Motor neuron (in vitro differentiated cells): ENCODE data around the gene ALCAM. TPM values are rescaled to one million over a fixed set of nuclear protein-coding genes. Genes with fewer than 3 reads are reported as not detected.
A peak's percentile ranks its signal among the peaks of the same experiment; 100 is the strongest.
"Not testable (repeated sequence)": the region's sequence is repeated elsewhere in the genome, so short reads cannot be mapped to it uniquely, and the experiment has no call there.

ENCODE experiments used
- ATAC-seq, 8 experiments: fragments of 200-7000 bp; cut with Tn5 transposase; replicated peaks in 6 of 8; 2 replicates each; pipeline ENCODE4 v1.8.0; 2021; ENCODE audit warnings: mild to moderate bottlenecking in 8 of 8, moderate library complexity in 8 of 8
- H3K27ac ChIP-seq, 2 donors: fragments of 250-450 bp; sonication (Bioruptor Pico); 2 replicates each; pipeline ENCODE4 v1.9.0; 2021; ENCODE audit warnings: antibody characterized with exemption in 2 of 2, mild to moderate bottlenecking in 2 of 2, moderate library complexity in 1 of 2
- H3K4me1 ChIP-seq, 2 donors: fragments of 250-450 bp; sonication (Bioruptor Pico); replicated peaks in 1 of 2; 2 replicates each; pipeline ENCODE4 v1.6.1; 2021; ENCODE audit warnings: antibody characterized with exemption in 2 of 2, mild to moderate bottlenecking in 2 of 2, moderate library complexity in 1 of 2
- H3K4me3 ChIP-seq, 5 donors: fragments of 250-450 bp; sonication (Bioruptor Pico); 2 replicates each; pipeline ENCODE4 v1.9.0; 2021; ENCODE audit warnings: antibody characterized with exemption in 5 of 5, mild to moderate bottlenecking in 5 of 5, moderate library complexity in 4 of 5
- WGBS, 10 experiments: fragments of 450-650 bp; shearing (Covaris generic); methylation state at CpG; one replicate each; pipeline ENCODE4 v1.0.0; 2022; 5-methylcytosine and 5-hydroxymethylcytosine counted together
- in situ Hi-C, 9 experiments: fragments of 400-800 bp; cut with MboI; loops; one replicate each; pipeline ENCODE4 v1.15.0; 2021; ENCODE audit warnings: low sequenced_read_pairs in 9 of 9, low pct_unique_long_range_greater_than_20kb in 2 of 9; ENCODE audit not compliant: unreplicated experiment in 9 of 9
- total RNA-seq, 8 experiments: library from RNA; unstranded; fragments of 300-600 nt; gene quantifications; 2 replicates each; pipeline versions ENCODE4 v1.2.3 to v1.2.4, GENCODE V29; 2022

Gene ALCAM
- total RNA-seq, 8 experiments from 2014 or later, result 5.4 to 136 (median 54.2) TPM

DNA sequence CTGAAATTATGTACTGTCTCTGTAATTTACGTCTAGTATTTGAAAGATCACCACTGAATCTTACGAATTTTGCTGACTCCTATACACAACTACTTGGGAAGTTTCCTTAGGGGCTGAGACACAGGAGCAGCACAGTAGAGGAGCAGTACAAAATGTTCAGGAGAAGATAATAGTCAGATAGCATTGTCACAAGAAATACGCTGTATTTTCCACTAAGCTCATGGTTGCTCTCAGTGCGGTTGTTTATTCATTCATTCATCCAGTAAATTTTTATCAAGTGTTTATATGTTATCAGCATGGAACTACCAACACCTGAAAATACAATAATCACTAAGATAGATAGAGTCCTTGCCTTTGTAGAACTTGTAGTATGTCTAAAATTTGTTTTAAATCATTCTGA, 34.5 kb downstream of the ALCAM start:
- H3K27ac ChIP-seq, result no peak overlapping the region
- no peak for ATAC-seq
- H3K4me3 ChIP-seq, result no peak overlapping the region
- H3K4me1 ChIP-seq, result peaks cover 0 to 3% of the 10 kb centered on the region in 2 donors
- WGBS, 10 experiments, result 33 to 100% (median 96%) methylated on average over 1 to 4 of the region's 4 CpGs
- in situ Hi-C loops, result no loop called here

DNA sequence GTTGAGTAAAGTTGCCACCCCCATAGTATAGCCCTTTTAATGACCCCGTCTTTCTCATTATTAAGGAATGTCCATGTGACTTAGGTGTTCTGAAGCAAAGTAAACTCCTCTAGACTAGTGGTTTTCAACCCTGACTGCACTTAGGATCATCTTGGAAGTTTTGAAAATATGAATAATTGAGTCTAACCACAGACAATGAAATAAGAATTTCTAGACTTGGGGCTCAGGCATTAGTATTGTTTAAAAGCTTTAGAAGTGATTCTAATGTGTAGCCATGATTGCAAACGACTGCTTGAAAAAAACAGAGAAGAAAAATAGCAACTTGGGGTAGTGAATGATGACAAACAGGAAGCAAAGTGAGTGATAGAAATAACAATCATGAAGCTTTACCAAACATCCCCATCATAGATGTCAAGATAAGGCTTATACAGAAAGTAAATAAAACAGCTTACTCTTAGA, 35.0 kb downstream of the ALCAM start:
- Histone ChIP-seq H3K27ac (no peak overlapping the region), H3K4me3 (no peak overlapping the region), H3K4me1 (peaks cover 0 to 3% of the 10 kb centered on the region in 2 donors)
- in situ Hi-C loops, result no loop called here
- ATAC-seq, result no peak
- 50 to 100% (median 83%) methylated on average over 1 to 2 of the region's 2 CpGs; no CpG with 5 or more reads in 1 of the 10 experiments for WGBS, 10 experiments

GRCh38 chr3:105402287-105402801, 35.6 kb downstream of the ALCAM start:
- WGBS, 10 experiments, result 80 to 100% (median 91%) methylated on average over 2 to 5 of the region's 6 CpGs; no CpG with 5 or more reads in 6 of the 10 experiments
- no peak for ATAC-seq
- no peak overlapping the region for H3K4me3 ChIP-seq
- no peak overlapping the region for H3K27ac ChIP-seq
- in situ Hi-C loops, result no loop called here
- peaks cover 0 to 3% of the 10 kb centered on the region in 2 donors for H3K4me1 ChIP-seq

GRCh38 chr3:105403034-105403433, 36.3 kb downstream of the ALCAM start:
- in situ Hi-C loops, H3K27ac ChIP-seq, H3K4me1 ChIP-seq, ATAC-seq, H3K4me3 ChIP-seq: not testable (repeated sequence)
- 83 to 100% (median 93%) methylated on average over 1 to 9 of the region's 9 CpGs; no CpG with 5 or more reads in 3 of the 10 experiments for WGBS, 10 experiments

GRCh38 chr3:105406268-105406667, 39.6 kb downstream of the ALCAM start:
- H3K27ac ChIP-seq, result no peak overlapping the region
- in situ Hi-C loops, result no loop called here
- H3K4me1 ChIP-seq, result no peaks in the 10 kb centered on the region
- no peak overlapping the region for H3K4me3 ChIP-seq
- 33 to 92% (median 60%) methylated on average over 1 to 2 of the region's 2 CpGs; no CpG with 5 or more reads in 1 of the 10 experiments for WGBS, 10 experiments
- ATAC-seq, result no peak

DNA sequence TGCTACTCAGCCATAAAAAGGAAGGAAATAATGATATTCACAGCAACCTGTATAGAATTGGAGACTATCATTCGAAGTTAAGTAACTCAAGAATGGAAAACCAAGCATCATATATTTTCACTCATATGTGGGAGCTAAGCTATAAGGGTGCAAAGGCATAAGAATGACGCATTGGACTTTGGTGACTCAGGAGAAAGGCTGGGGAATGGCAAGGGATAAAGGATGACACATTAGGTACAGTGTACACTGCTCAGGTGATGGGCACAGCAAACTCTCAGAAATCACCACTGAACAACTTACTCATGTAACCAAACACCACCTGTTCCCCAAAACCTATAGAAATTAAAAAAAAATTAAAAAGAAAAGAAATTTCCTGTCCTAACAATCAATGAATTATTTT, 42.7 kb downstream of the ALCAM start:
- ATAC-seq, result no peak
- WGBS, 10 experiments, result 75 to 100% (median 95%) methylated on average over 1 to 2 of the region's 2 CpGs; no CpG with 5 or more reads in 2 of the 10 experiments
- Histone ChIP-seq H3K4me3 (no peak overlapping the region), H3K4me1 (no peaks in the 10 kb centered on the region), H3K27ac (no peak overlapping the region)
- in situ Hi-C loops, result no loop called here

- Histone ChIP-seq H3K4me1 (peaks cover 0 to 3% of the 10 kb centered on the region in 2 donors), H3K27ac (no peak overlapping the region), H3K4me3 (no peak overlapping the region)
- peak in 4 of 8 experiments; percentile 18 to 83 (median 68) for ATAC-seq
- in situ Hi-C loops, result no loop called here
- 80 to 100% (median 100%) methylated on average over 1 of the region's 1 CpG; no CpG with 5 or more reads in 3 of the 10 experiments for WGBS, 10 experiments
Observed at GRCh38 chr3:105413343-105413887, 46.7 kb downstream of the ALCAM start.

GRCh38 chr3:105414841-105415240, 48.1 kb downstream of the ALCAM start:
- Histone ChIP-seq H3K4me1 (peaks cover 0 to 3% of the 10 kb centered on the region in 2 donors), H3K4me3 (no peak overlapping the region), H3K27ac (no peak overlapping the region)
- WGBS, 10 experiments, result 61 to 100% (median 76%) methylated on average over 2 to 4 of the region's 4 CpGs; no CpG with 5 or more reads in 2 of the 10 experiments
- ATAC-seq, result peak in 1 of 8 experiments; percentile 65
- in situ Hi-C loops, result no loop called here

GRCh38 chr3:105415951-105416350, 49.2 kb downstream of the ALCAM start:
- in situ Hi-C loops, result no loop called here
- H3K4me3 ChIP-seq, result no peak overlapping the region
- peaks cover 0 to 3% of the 10 kb centered on the region in 2 donors for H3K4me1 ChIP-seq
- ATAC-seq, result no peak
- H3K27ac ChIP-seq, result no peak overlapping the region
- 89 to 100% (median 100%) methylated on average over 1 of the region's 1 CpG; no CpG with 5 or more reads in 1 of the 10 experiments for WGBS, 10 experiments

GRCh38 chr3:105417525-105418289, 51.0 kb downstream of the ALCAM start:
- 62 to 100% (median 90%) methylated on average over 2 to 3 of the region's 3 CpGs for WGBS, 10 experiments
- peaks cover 0 to 3% of the 10 kb centered on the region in 2 donors for H3K4me1 ChIP-seq
- ATAC-seq, result no peak
- no peak overlapping the region for H3K4me3 ChIP-seq
- in situ Hi-C loops, result no loop called here
- H3K27ac ChIP-seq, result no peak overlapping the region

DNA sequence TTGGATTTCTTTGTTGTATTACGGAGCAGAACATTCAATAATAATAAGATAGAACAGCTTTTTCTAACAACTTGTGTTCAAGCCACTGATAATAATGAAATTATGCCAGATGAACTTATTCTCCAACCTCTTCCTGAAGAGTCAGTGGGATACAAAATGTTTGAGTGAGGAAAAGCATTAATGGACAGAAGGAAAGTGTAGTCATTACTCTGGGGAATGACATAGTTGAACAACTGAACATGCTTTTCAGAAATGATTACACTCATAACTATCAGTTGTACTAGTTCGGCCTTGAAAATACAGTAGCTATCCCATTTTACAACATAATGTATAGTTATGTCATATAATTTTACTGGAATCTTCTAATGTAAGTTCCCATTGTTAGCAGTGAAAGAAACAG, 55.9 kb downstream of the ALCAM start:
- Histone ChIP-seq H3K4me3 (no peak overlapping the region), H3K27ac (no peak overlapping the region), H3K4me1 (no peaks in the 10 kb centered on the region)
- in situ Hi-C loops, result no loop called here
- ATAC-seq, result no peak
- 60 to 100% (median 92%) methylated on average over 1 to 2 of the region's 2 CpGs for WGBS, 10 experiments

DNA sequence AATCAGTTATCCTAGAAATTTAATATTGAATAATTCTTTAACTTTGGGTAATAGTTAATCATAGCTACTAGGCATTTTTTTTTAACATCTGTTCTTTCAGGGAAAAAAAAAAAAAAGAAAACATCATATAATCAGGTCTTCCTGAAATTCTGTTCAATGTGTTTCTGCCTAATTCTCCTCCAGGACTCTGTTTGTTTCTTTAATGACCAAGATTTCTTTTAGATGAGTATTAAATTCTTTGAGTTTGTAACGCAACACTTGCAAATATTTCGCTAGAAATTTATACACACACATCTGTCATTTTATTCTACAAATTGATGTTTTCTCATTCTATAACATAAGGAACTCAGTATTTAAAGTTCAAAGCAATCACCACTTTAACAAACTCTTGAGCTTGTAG, 56.7 kb downstream of the ALCAM start:
- Histone ChIP-seq H3K4me1 (no peaks in the 10 kb centered on the region), H3K27ac (no peak overlapping the region), H3K4me3 (no peak overlapping the region)
- no peak for ATAC-seq
- in situ Hi-C loops, result no loop called here
- 79 to 100% (median 91%) methylated on average over 1 to 2 of the region's 2 CpGs; no CpG with 5 or more reads in 2 of the 10 experiments for WGBS, 10 experiments

- no peak for ATAC-seq
- 63 to 100% (median 84%) methylated on average over 2 of the region's 2 CpGs; no CpG with 5 or more reads in 1 of the 10 experiments for WGBS, 10 experiments
- in situ Hi-C loops, result no loop called here
- H3K27ac ChIP-seq, result no peak overlapping the region
- no peaks in the 10 kb centered on the region for H3K4me1 ChIP-seq
- H3K4me3 ChIP-seq, result no peak overlapping the region
Observed at GRCh38 chr3:105424412-105425152, 57.9 kb downstream of the ALCAM start.
